HepG2 (cell line): ENCODE results near the gene RABIF. TPM values are rescaled to one million over a fixed set of nuclear protein-coding genes. Genes with fewer than 3 reads are reported as not detected.

Experiments
- ATAC-seq: fragments of 200-7000 bp; cut with Tn5 transposase; 3 replicates; pipeline ENCODE4 v1.9.1; 2020; ENCODE audit warnings: mild to moderate bottlenecking, moderate library complexity
- BruUV-seq: library from RNA; stranded (reverse); fragments of 400-500 nt; replicated peaks from 2 replicates; lab custom pipeline; 2021; lab: Mats Ljungman, UMichigan
- CTCF ChIA-PET: fragments of 300-600 bp; formaldehyde crosslinking; extraction: SDS; loops from one replicate; lab custom pipeline; 2021; ENCODE audit warnings: low total read pairs, inconsistent platforms, low intra/inter-chr PET ratio; lab: Yijun Ruan, JAX
- POLR2A ChIA-PET: fragments of 350-600 bp; sonication (Branson Sonifier 250); formaldehyde crosslinking; loops from one replicate; lab custom pipeline; 2020; ENCODE audit warnings: antibody characterized with exemption, inconsistent platforms; lab: Yijun Ruan, JAX
- DNase-seq: peaks from one replicate; pipeline ENCODE4 v3.0.0-alpha.2; 2015; ENCODE audit warnings: low spot score
- FAIRE-seq: peaks from 3 replicates; lab custom pipeline; 2011; peaks lifted over from hg19 to GRCh38; lab: Jason Lieb, UNC
- H2AFZ ChIP-seq: one replicate; pipeline ENCODE4 v1.6.1; 2011; ENCODE audit warnings: low read length, inconsistent platforms
- H3K27ac ChIP-seq: fragments of 300-600 bp; 3 replicates; pipeline ENCODE4 v1.8.0; 2011; ENCODE audit warnings: mixed run types, mild to moderate bottlenecking, mixed read lengths, low read length, inconsistent platforms; ENCODE audit not compliant: insufficient read depth; ENCODE audit errors: extremely low read length
- H3K27me3 ChIP-seq, 2 experiments: fragments of 200-600 bp in 1 of 2; 2 replicates in 1 of 2; 3 replicates in 1 of 2; pipeline versions ENCODE4 v1.6.0 to v1.8.0; 2011; ENCODE audit warnings: low read length in 2 of 2, mild to moderate bottlenecking in 2 of 2, moderate library complexity in 2 of 2, inconsistent platforms in 1 of 2; ENCODE audit not compliant: insufficient read depth in 2 of 2, control insufficient read depth in 1 of 2
- H3K36me3 ChIP-seq, 2 experiments: fragments of 200-600 bp in 1 of 2; replicated peaks in 1 of 2; 2 replicates in 1 of 2; 3 replicates in 1 of 2; pipeline versions ENCODE4 v1.5.1 to v1.8.0; 2011; ENCODE audit warnings: low read length in 2 of 2, inconsistent platforms in 1 of 2; ENCODE audit not compliant: insufficient read depth in 2 of 2, control insufficient read depth in 1 of 2
- H3K4me1 ChIP-seq: 2 replicates; pipeline ENCODE4 v1.5.1; 2012; ENCODE audit warnings: low read length, inconsistent platforms; ENCODE audit not compliant: insufficient read depth
- H3K4me2 ChIP-seq: 2 replicates; pipeline ENCODE4 v1.6.0; 2011; ENCODE audit warnings: low read depth, low read length, inconsistent platforms
- H3K4me3 ChIP-seq, 3 experiments: fragments of 200-600 bp in 1 of 3; sonication (generic), shearing (Covaris generic) in 1 of 3; replicated peaks in 1 of 3; 2 replicates each; pipeline ENCODE4 v1.5.1; 2011 to 2016; ENCODE audit warnings: low read length in 3 of 3, inconsistent platforms in 2 of 3, low read depth in 2 of 3, mild to moderate bottlenecking in 2 of 3, control low read depth in 1 of 3, mixed read lengths in 1 of 3; ENCODE audit not compliant: insufficient read depth in 1 of 3
- H3K79me2 ChIP-seq: one replicate; pipeline ENCODE4 v1.6.1; 2011; ENCODE audit warnings: low read length, inconsistent platforms; ENCODE audit not compliant: insufficient read depth
- H3K9ac ChIP-seq: 2 replicates; pipeline ENCODE4 v1.6.0; 2011; ENCODE audit warnings: mild to moderate bottlenecking, low read depth, low read length, inconsistent platforms; ENCODE audit not compliant: insufficient read depth
- H3K9me3 ChIP-seq: 2 replicates; pipeline ENCODE4 v1.5.1; 2012; ENCODE audit warnings: mild to moderate bottlenecking, low read length
- H4K20me1 ChIP-seq: 2 replicates; pipeline ENCODE4 v1.6.0; 2011; ENCODE audit warnings: inconsistent platforms, mild to moderate bottlenecking, low read length, moderate library complexity; ENCODE audit not compliant: insufficient read depth
- ARNT2 ChIP-seq: sonication (generic); formaldehyde crosslinking; IDR thresholded peaks from 2 replicates; pipeline ENCODE4 v1.8.0; 2022; ENCODE audit warnings: mild to moderate bottlenecking, low read depth, missing genetic modification reagents, moderate library complexity
- ARNTL ChIP-seq: sonication (generic); formaldehyde crosslinking; IDR thresholded peaks from 2 replicates; pipeline ENCODE4 v1.4.0; 2020; ENCODE audit warnings: mild to moderate bottlenecking, missing genetic modification reagents
- DNMT1 ChIP-seq: sonication (generic); formaldehyde crosslinking; IDR thresholded peaks from 2 replicates; pipeline ENCODE4 v1.5.1; 2020; ENCODE audit warnings: mild to moderate bottlenecking, missing genetic modification reagents
- FOXK1 ChIP-seq: sonication (generic); formaldehyde crosslinking; IDR thresholded peaks from 2 replicates; pipeline ENCODE4 v1.4.0; 2020; ENCODE audit warnings: low read depth, missing genetic modification reagents, borderline replicate concordance
- ISL2 ChIP-seq: sonication (generic); formaldehyde crosslinking; IDR thresholded peaks from 2 replicates; pipeline ENCODE4 v1.5.0; 2020; ENCODE audit warnings: missing genetic modification reagents
- NCOA2 ChIP-seq: sonication (generic); formaldehyde crosslinking; IDR thresholded peaks from 2 replicates; pipeline ENCODE4 v1.8.0; 2022; ENCODE audit warnings: inconsistent platforms
- NFE2 ChIP-seq: sonication (generic); formaldehyde crosslinking; IDR thresholded peaks from 2 replicates; pipeline ENCODE4 v1.4.0; 2020; ENCODE audit warnings: missing genetic modification reagents
- NFIC ChIP-seq: IDR thresholded peaks from 2 replicates; pipeline ENCODE4 v1.6.1; 2012; ENCODE audit warnings: mild to moderate bottlenecking, low read length, inconsistent platforms
- SIN3A ChIP-seq: IDR thresholded peaks from 2 replicates; pipeline ENCODE4 v1.6.1; 2011; ENCODE audit warnings: low read depth, mild to moderate bottlenecking, control low read depth, low read length, borderline replicate concordance
- SIX1 ChIP-seq: sonication (generic); formaldehyde crosslinking; IDR thresholded peaks from 2 replicates; pipeline ENCODE4 v1.4.0; 2020; ENCODE audit warnings: missing genetic modification reagents, borderline replicate concordance
- SP140L ChIP-seq: sonication (generic); formaldehyde crosslinking; IDR thresholded peaks from 2 replicates; pipeline ENCODE4 v1.4.0; 2020; ENCODE audit warnings: missing genetic modification reagents, borderline replicate concordance
- SRF ChIP-seq: IDR thresholded peaks from 2 replicates; pipeline ENCODE4 v1.6.1; 2011; ENCODE audit warnings: mild to moderate bottlenecking, low read depth, low read length, moderate library complexity
- ZBTB1 ChIP-seq: sonication (generic); formaldehyde crosslinking; IDR thresholded peaks from 2 replicates; pipeline ENCODE4 v1.4.0; 2020; ENCODE audit warnings: missing genetic modification reagents, borderline replicate concordance
- ZNF12 ChIP-seq: sonication (generic); formaldehyde crosslinking; IDR thresholded peaks from 2 replicates; pipeline ENCODE4 v1.5.0; 2020; ENCODE audit warnings: missing genetic modification reagents
- ZNF33B ChIP-seq: sonication (generic); formaldehyde crosslinking; IDR thresholded peaks from 2 replicates; pipeline ENCODE4 v1.5.1; 2020; ENCODE audit warnings: mild to moderate bottlenecking, missing genetic modification reagents
- ZNF557 ChIP-seq: sonication (generic); formaldehyde crosslinking; IDR thresholded peaks from 2 replicates; pipeline ENCODE4 v1.4.0; 2020; ENCODE audit warnings: missing genetic modification reagents
- WGBS: methylation state at CpG from one replicate; pipeline ENCODE4 v1.1.6; 2017; ENCODE audit warnings: low lambda C conversion rate; 5-methylcytosine and 5-hydroxymethylcytosine counted together
- in situ Hi-C: cut with HindIII; loops from 2 replicates; pipeline ENCODE4 v1.10.0; 2017; ENCODE audit warnings: low pct_unique_long_range_greater_than_20kb; ENCODE audit not compliant: extremely low pct_ligation_motif_present
- intact Hi-C: fragments of 100-400 bp; cut with micrococcal nuclease; formaldehyde crosslinking; loops from one replicate; pipeline ENCODE4 v1.10.0; 2022; ENCODE audit not compliant: unreplicated experiment
- polyA plus RNA-seq, 8 experiments: library from polyadenylated mRNA; depleted of rRNA in 3 of 8; stranded (reverse) in 7 of 8; unstranded in 1 of 8; fragments of >200 nt; fragmentation: Illumina TruSeq in 4 of 8; extraction: Trizol in 4 of 8; gene quantifications; 2 replicates each; pipeline versions ENCODE4 v1.2.1 to v1.2.3, GENCODE V29; 2011 to 2016; ENCODE audit warnings: low read depth in 4 of 8, missing spikeins in 1 of 8, mixed read lengths in 1 of 8; ENCODE audit not compliant: insufficient read depth in 1 of 8
- total RNA-seq, 5 experiments: library from RNA; depleted of rRNA; stranded (reverse); fragments of >200 nt; fragmentation: Illumina TruSeq; extraction: Trizol; gene quantifications; 2 replicates each; pipeline ENCODE4 v1.2.3, GENCODE V29; 2016; ENCODE audit warnings: low read depth in 1 of 5
- TF ChIP-seq, protein P1 (sequence below): sonication (generic); formaldehyde crosslinking; IDR thresholded peaks from 2 replicates; pipeline ENCODE4 v1.4.0; 2020; ENCODE audit warnings: mild to moderate bottlenecking, missing genetic modification reagents
- TF ChIP-seq, protein P2 (sequence below): sonication (generic); formaldehyde crosslinking; IDR thresholded peaks from 2 replicates; pipeline ENCODE4 v1.4.0; 2020; ENCODE audit warnings: missing genetic modification reagents

The RABIF gene
- total and polyA plus RNA-seq, 2 of the 13 experiments (the other 11 are each of a cell fraction or from before 2014, with no cell fraction given): 7.6 to 8.3 TPM

- no peak overlapping the region for H2AFZ ChIP-seq
- 46% methylated on average over 9 of the region's 10 CpGs for WGBS
- H3K27ac ChIP-seq: no peak overlapping the region
- TF ChIP-seq ZNF557 (CRISPR knock-in tag): no peak
- no peak for TF ChIP-seq NFE2
- TF ChIP-seq, protein P1, sequence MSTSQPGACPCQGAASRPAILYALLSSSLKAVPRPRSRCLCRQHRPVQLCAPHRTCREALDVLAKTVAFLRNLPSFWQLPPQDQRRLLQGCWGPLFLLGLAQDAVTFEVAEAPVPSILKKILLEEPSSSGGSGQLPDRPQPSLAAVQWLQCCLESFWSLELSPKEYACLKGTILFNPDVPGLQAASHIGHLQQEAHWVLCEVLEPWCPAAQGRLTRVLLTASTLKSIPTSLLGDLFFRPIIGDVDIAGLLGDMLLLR: no peak
- no peak for TF ChIP-seq SP140L (CRISPR knock-in tag)
- intact Hi-C loops: no loop called here
- H3K27me3 ChIP-seq: peaks cover 0 to 4% of the 10 kb centered on the region in 2 experiments; a peak in 2 of 5 replicates
- ChIA-PET CTCF (no interaction called here), POLR2A (no interaction called here)
- in situ Hi-C loops: no loop called here
- no peaks in the 10 kb centered on the region for H4K20me1 ChIP-seq
- FAIRE-seq (no peak), ATAC-seq (no peak), DNase-seq (no peak)
- no peak overlapping the region for H3K4me2 ChIP-seq
- H3K4me3 ChIP-seq: no peak overlapping the region
- BruUV-seq: no TSS peak
- no peak overlapping the region for H3K9ac ChIP-seq
- no peaks in the 10 kb centered on the region for H3K9me3 ChIP-seq
- H3K79me2 ChIP-seq: no peaks in the 10 kb centered on the region
- no peaks in the 10 kb centered on the region for H3K36me3 ChIP-seq
- H3K4me1 ChIP-seq: no peaks in the 10 kb centered on the region
Measured at GRCh38 chr1:202834771-202835547, 54.0 kb downstream of the RABIF start.

GRCh38 chr1:202831906-202832305 is 57.0 kb downstream of the RABIF start:
- Histone ChIP-seq H4K20me1 (no peaks in the 10 kb centered on the region), H3K36me3 (no peaks in the 10 kb centered on the region), H3K27me3 (peaks cover 0 to 4% of the 10 kb centered on the region in 2 experiments; a peak in 2 of 5 replicates), H2AFZ (no peak overlapping the region), H3K4me1 (peaks cover 5% of the 10 kb centered on the region; the same call in 1 of the 2 replicates), H3K9me3 (no peaks in the 10 kb centered on the region), H3K4me2 (no peak overlapping the region), H3K9ac (no peak overlapping the region), H3K4me3 (no peak overlapping the region), H3K27ac (no peak overlapping the region), H3K79me2 (no peaks in the 10 kb centered on the region)
- POLR2A ChIA-PET: no interaction called here
- intact Hi-C loops (no loop called here), in situ Hi-C loops (no loop called here)
- CTCF ChIA-PET: no interaction called here
- FAIRE-seq (no peak), ATAC-seq (no peak), DNase-seq (no peak)
- no TSS peak for BruUV-seq
- WGBS: 35% methylated on average over 3 of the region's 3 CpGs
- TF ChIP-seq NCOA2 (CRISPR knock-in tag) (no peak), SRF (no peak), ARNT2 (CRISPR knock-in tag) (no peak), ZBTB1 (CRISPR knock-in tag) (no peak), DNMT1 (no peak), FOXK1 (no peak), ISL2 (CRISPR knock-in tag) (no peak), ZNF33B (no peak), SIX1 (CRISPR knock-in tag) (no peak), SIN3A (no peak), ZNF12 (CRISPR knock-in tag) (no peak), ARNTL (CRISPR knock-in tag) (no peak), NFIC (no peak)
- TF ChIP-seq, protein P2, sequence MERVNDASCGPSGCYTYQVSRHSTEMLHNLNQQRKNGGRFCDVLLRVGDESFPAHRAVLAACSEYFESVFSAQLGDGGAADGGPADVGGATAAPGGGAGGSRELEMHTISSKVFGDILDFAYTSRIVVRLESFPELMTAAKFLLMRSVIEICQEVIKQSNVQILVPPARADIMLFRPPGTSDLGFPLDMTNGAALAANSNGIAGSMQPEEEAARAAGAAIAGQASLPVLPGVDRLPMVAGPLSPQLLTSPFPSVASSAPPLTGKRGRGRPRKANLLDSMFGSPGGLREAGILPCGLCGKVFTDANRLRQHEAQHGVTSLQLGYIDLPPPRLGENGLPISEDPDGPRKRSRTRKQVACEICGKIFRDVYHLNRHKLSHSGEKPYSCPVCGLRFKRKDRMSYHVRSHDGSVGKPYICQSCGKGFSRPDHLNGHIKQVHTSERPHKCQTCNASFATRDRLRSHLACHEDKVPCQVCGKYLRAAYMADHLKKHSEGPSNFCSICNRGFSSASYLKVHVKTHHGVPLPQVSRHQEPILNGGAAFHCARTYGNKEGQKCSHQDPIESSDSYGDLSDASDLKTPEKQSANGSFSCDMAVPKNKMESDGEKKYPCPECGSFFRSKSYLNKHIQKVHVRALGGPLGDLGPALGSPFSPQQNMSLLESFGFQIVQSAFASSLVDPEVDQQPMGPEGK: no peak
